Liver (tissue), 9 donors: ENCODE results near the gene DAO. TPM values are rescaled to one million over a fixed set of nuclear protein-coding genes. Genes with fewer than 3 reads are reported as not detected.

Source experiments
- DNase-seq: peaks from one replicate; pipeline ENCODE4 v3.0.0-alpha.2; 2017; ENCODE audit warnings: low spot score
- H3K27ac ChIP-seq, 2 donors: one replicate each; pipeline ENCODE4 v1.7.0; 2013; ENCODE audit warnings: inconsistent platforms in 2 of 2, low read length in 2 of 2, control low read depth in 1 of 2, low read depth in 1 of 2, mild to moderate bottlenecking in 1 of 2
- H3K27me3 ChIP-seq, 4 donors: one replicate each; pipeline versions ENCODE4 v1.6.1 to v1.7.0; 2013; ENCODE audit warnings: low read length in 3 of 4, inconsistent platforms in 1 of 4, mild to moderate bottlenecking in 1 of 4, moderate library complexity in 1 of 4; ENCODE audit not compliant: control insufficient read depth in 4 of 4, insufficient read depth in 4 of 4
- H3K36me3 ChIP-seq, 4 donors: one replicate each; pipeline versions ENCODE4 v1.6.1 to v1.7.0; 2013; ENCODE audit warnings: low read length in 3 of 4, mild to moderate bottlenecking in 3 of 4, low read depth in 1 of 4, moderate library complexity in 1 of 4; ENCODE audit not compliant: control insufficient read depth in 4 of 4, insufficient read depth in 3 of 4
- H3K4me1 ChIP-seq, 4 donors: one replicate each; pipeline versions ENCODE4 v1.6.1 to v1.7.0; 2013; ENCODE audit warnings: low read length in 3 of 4, mild to moderate bottlenecking in 3 of 4, moderate library complexity in 1 of 4; ENCODE audit not compliant: control insufficient read depth in 4 of 4, insufficient read depth in 4 of 4
- H3K4me3 ChIP-seq, 3 donors: one replicate each; pipeline versions ENCODE4 v1.6.1 to v1.7.0; 2013; ENCODE audit warnings: low read length in 3 of 3, control low read depth in 1 of 3, low read depth in 1 of 3, mild to moderate bottlenecking in 1 of 3
- H3K9ac ChIP-seq, 2 donors: one replicate each; pipeline ENCODE4 v1.7.0; 2013; ENCODE audit warnings: low read length in 2 of 2, mild to moderate bottlenecking in 2 of 2, moderate library complexity in 2 of 2, control low read depth in 1 of 2, low read depth in 1 of 2
- H3K9me3 ChIP-seq, 4 donors: one replicate each; pipeline versions ENCODE4 v1.6.1 to v1.7.0; 2013; ENCODE audit warnings: low read length in 3 of 4; ENCODE audit not compliant: control insufficient read depth in 4 of 4
- CTCF ChIP-seq: fragments of 150-350 bp; IDR thresholded peaks from 2 replicates; pipeline ENCODE4 v1.5.1; 2017; ENCODE audit warnings: improper control_type of control experiment, low read depth, low read length; ENCODE audit not compliant: missing input control
- EGR1 ChIP-seq, 2 donors: IDR thresholded peaks; 2 replicates each; pipeline ENCODE4 v1.6.1; 2016 to 2018; ENCODE audit warnings: antibody characterized with exemption in 2 of 2, low read depth in 2 of 2
- FOXA1 ChIP-seq: IDR thresholded peaks from 2 replicates; pipeline ENCODE4 v1.6.1; 2016; ENCODE audit warnings: antibody characterized with exemption
- FOXA2 ChIP-seq: IDR thresholded peaks from 2 replicates; pipeline ENCODE4 v1.6.1; 2016; ENCODE audit warnings: antibody characterized with exemption
- GABPA ChIP-seq, 2 donors: IDR thresholded peaks in 1 of 2; conservative IDR thresholded peaks in 1 of 2; 2 replicates each; pipeline ENCODE4 v1.6.1; 2016; ENCODE audit warnings: antibody characterized with exemption in 2 of 2, mild to moderate bottlenecking in 1 of 2, moderate library complexity in 1 of 2
- HNF4A ChIP-seq, 2 donors: conservative IDR thresholded peaks; 2 replicates each; pipeline ENCODE4 v1.6.1; 2016; ENCODE audit warnings: antibody characterized with exemption in 2 of 2, mild to moderate bottlenecking in 2 of 2
- HNF4G ChIP-seq: IDR thresholded peaks from 2 replicates; pipeline ENCODE4 v1.6.1; 2016; ENCODE audit warnings: antibody characterized with exemption
- JUND ChIP-seq, 2 donors: IDR thresholded peaks; 2 replicates each; pipeline ENCODE4 v1.6.1; 2016; ENCODE audit warnings: antibody characterized with exemption in 2 of 2
- MAX ChIP-seq: IDR thresholded peaks from 2 replicates; pipeline ENCODE4 v1.6.1; 2016; ENCODE audit warnings: antibody characterized with exemption
- NR2F2 ChIP-seq: IDR thresholded peaks from 2 replicates; pipeline ENCODE4 v1.6.1; 2016; ENCODE audit warnings: antibody characterized with exemption
- RAD21 ChIP-seq, 2 donors: IDR thresholded peaks; 2 replicates each; pipeline ENCODE4 v1.6.1; 2016; ENCODE audit warnings: antibody characterized with exemption in 2 of 2, mild to moderate bottlenecking in 2 of 2
- REST ChIP-seq: IDR thresholded peaks from 2 replicates; pipeline ENCODE4 v1.6.1; 2016; ENCODE audit warnings: antibody characterized with exemption, mild to moderate bottlenecking
- RXRA ChIP-seq, 2 donors: IDR thresholded peaks; 2 replicates each; pipeline ENCODE4 v1.6.1; 2017 to 2018; ENCODE audit warnings: antibody characterized with exemption in 2 of 2, mild to moderate bottlenecking in 1 of 2
- SP1 ChIP-seq: IDR thresholded peaks from 2 replicates; pipeline ENCODE4 v1.6.1; 2018; ENCODE audit warnings: antibody characterized with exemption, mild to moderate bottlenecking
- TAF1 ChIP-seq: conservative IDR thresholded peaks from 2 replicates; pipeline ENCODE4 v1.6.1; 2016; ENCODE audit warnings: antibody characterized with exemption, mild to moderate bottlenecking
- YY1 ChIP-seq: IDR thresholded peaks from 2 replicates; pipeline ENCODE4 v1.6.1; 2016; ENCODE audit warnings: antibody characterized with exemption, mild to moderate bottlenecking
- ZBTB33 ChIP-seq: IDR thresholded peaks from 2 replicates; pipeline ENCODE4 v1.6.1; 2016; ENCODE audit warnings: antibody characterized with exemption
- WGBS: extraction: QIAGEN DNeasy Blood & Tissue Kit; methylation state at CpG from one replicate; pipeline ENCODE4 v1.1.7; 2013; 5-methylcytosine and 5-hydroxymethylcytosine counted together
- polyA plus RNA-seq, 2 donors: library from polyadenylated mRNA; stranded (reverse) in 1 of 2; unstranded in 1 of 2; fragments of 200-250 nt in 1 of 2; fragments of >200 nt in 1 of 2; fragmentation: Nextera tagmentation in 1 of 2; extraction: Ambion mirVana in 1 of 2; gene quantifications; one replicate each; pipeline versions ENCODE4 v1.2.1 to v1.2.3, GENCODE V29; 2013 to 2015
- total RNA-seq, 2 donors: library from RNA; depleted of rRNA; stranded (reverse); fragments of >200 nt; gene quantifications; one replicate each; pipeline ENCODE4 v1.2.3, GENCODE V29; 2014
- TF ChIP-seq, protein P1 (sequence below): IDR thresholded peaks from 2 replicates; pipeline ENCODE4 v1.6.1; 2016; ENCODE audit warnings: antibody characterized with exemption
- donor health status: healthy.
- donor health status: healthy.
- donor health status: healthy.
- donor health status: healthy.
- donor health status: healthy.

The DAO gene
- total and polyA plus RNA-seq, 4 donors, result 0.84 to 51.4 (median 22.9) TPM

DNA sequence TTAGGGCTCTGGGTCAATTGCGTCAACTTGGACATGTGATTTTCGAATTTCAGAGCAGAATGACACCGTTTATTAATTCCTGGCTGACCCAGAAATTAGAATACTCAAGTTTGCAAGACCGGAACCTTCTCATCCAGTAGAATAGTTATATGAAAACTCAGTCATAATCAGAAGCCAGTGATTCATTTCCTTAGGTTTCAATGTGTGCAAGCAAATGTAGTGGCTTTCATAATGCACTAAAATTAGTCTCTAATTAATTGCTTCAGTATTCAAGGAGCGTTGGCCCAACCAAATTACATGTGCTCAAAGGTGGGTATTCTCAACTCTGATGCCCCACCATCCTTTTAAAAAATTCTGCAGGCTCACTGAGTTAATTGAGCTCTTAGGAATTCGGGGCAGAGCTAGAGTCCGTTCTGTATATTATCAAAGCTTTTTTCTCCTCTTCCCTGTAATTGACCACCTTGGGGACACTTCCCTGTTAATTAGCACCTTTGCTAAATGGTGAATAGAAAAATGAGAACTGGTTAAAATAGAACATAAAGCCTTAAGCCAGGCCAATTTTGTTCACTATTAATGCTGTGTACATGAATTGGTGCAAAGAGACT, 55.4 kb downstream of the DAO start:
- no peak overlapping the region for H3K27ac ChIP-seq
- no peaks in the 10 kb centered on the region for H3K9me3 ChIP-seq
- H3K36me3 ChIP-seq, result no peaks in the 10 kb centered on the region
- H3K9ac ChIP-seq, result no peak overlapping the region
- H3K4me3 ChIP-seq, result no peak overlapping the region
- 80% methylated on average over 7 of the region's 7 CpGs for WGBS
- no peak for TF ChIP-seq MAX
- TF ChIP-seq JUND (IDR thresholded peaks at IDR 0.05), result no peak
- TF ChIP-seq ZBTB33, result no peak
- TF ChIP-seq EGR1 (IDR thresholded peaks at IDR 0.05; ENCODE audit: low read depth in 2 of 2), result no peak
- TF ChIP-seq RAD21 (IDR thresholded peaks at IDR 0.05), result no peak
- TF ChIP-seq NR2F2, result no peak
- no peak for TF ChIP-seq FOXA2
- TF ChIP-seq GABPA (IDR thresholded peaks at IDR 0.05 in 1 of 2, conservative IDR thresholded peaks at IDR 0.05 in 1 of 2), result no peak
- no peak for TF ChIP-seq FOXA1
- no peak for TF ChIP-seq HNF4G
- TF ChIP-seq CTCF, result no peak
- TF ChIP-seq YY1, result no peak
- TF ChIP-seq RXRA (IDR thresholded peaks at IDR 0.05), result no peak
- no peak for TF ChIP-seq REST
- no peak for TF ChIP-seq HNF4A (conservative IDR thresholded peaks at IDR 0.05)
- TF ChIP-seq, protein P1, sequence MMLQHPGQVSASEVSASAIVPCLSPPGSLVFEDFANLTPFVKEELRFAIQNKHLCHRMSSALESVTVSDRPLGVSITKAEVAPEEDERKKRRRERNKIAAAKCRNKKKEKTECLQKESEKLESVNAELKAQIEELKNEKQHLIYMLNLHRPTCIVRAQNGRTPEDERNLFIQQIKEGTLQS, result no peak
- TF ChIP-seq TAF1, result no peak
- TF ChIP-seq SP1, result no peak
- no peak for DNase-seq
- H3K4me1 ChIP-seq, result peaks cover 0 to 4% (median 0%) of the 10 kb centered on the region in 4 donors
- H3K27me3 ChIP-seq, result no peaks in the 10 kb centered on the region
